Endothelial cell of umbilical vein (primary cell): Measurements from ENCODE around the gene TMEM220. TPM values are rescaled to one million over a fixed set of nuclear protein-coding genes. Genes with fewer than 3 reads are reported as not detected.

ENCODE experiments used
- BruUV-seq: library from RNA; stranded (reverse); fragments of 400-500 nt; replicated peaks from 2 replicates; lab custom pipeline; 2021; lab: Mats Ljungman, UMichigan
- CTCF ChIA-PET: fragments of 300-600, 350-600 bp; sonication (Branson Sonifier 250); formaldehyde crosslinking; loops from one replicate; lab custom pipeline; 2021; ENCODE audit warnings: antibody characterized with exemption, inconsistent platforms; lab: Charles Lee
- POLR2A ChIA-PET: fragments of 300-600, 350-600 bp; sonication (Branson Sonifier 250); formaldehyde crosslinking; loops from one replicate; lab custom pipeline; 2021; ENCODE audit warnings: antibody characterized with exemption, inconsistent platforms; lab: Charles Lee
- DNase-seq: peaks from one replicate; pipeline ENCODE4 v3.0.0-alpha.2; 2011; ENCODE audit warnings: low read depth, low spot score
- FAIRE-seq: peaks from 2 replicates; lab custom pipeline; 2011; peaks lifted over from hg19 to GRCh38; lab: Jason Lieb, UNC
- H2AFZ ChIP-seq: 2 replicates; pipeline ENCODE4 v1.6.0; 2012; ENCODE audit warnings: low read depth, low read length, control low read depth, inconsistent platforms
- H3K27ac ChIP-seq: 2 replicates; pipeline ENCODE4 v1.5.1; 2011; ENCODE audit warnings: low read depth, mild to moderate bottlenecking, control low read depth, low read length, moderate library complexity; ENCODE audit not compliant: insufficient read depth
- H3K27me3 ChIP-seq, 2 experiments: 2 replicates each; pipeline versions ENCODE4 v1.6.0 to v1.6.1; 2011; ENCODE audit warnings: low read length in 2 of 2, mixed read lengths in 1 of 2; ENCODE audit not compliant: control insufficient read depth in 2 of 2, insufficient read depth in 2 of 2
- H3K36me3 ChIP-seq, 2 experiments: 2 replicates in 1 of 2; 3 replicates in 1 of 2; pipeline ENCODE4 v1.5.1; 2011; ENCODE audit warnings: low read length in 2 of 2, mild to moderate bottlenecking in 1 of 2, moderate library complexity in 1 of 2; ENCODE audit not compliant: control insufficient read depth in 2 of 2, insufficient read depth in 2 of 2; ENCODE audit errors: extremely low read depth in 1 of 2
- H3K4me1 ChIP-seq: 3 replicates; pipeline ENCODE4 v1.5.1; 2011; ENCODE audit warnings: mild to moderate bottlenecking, low read length; ENCODE audit not compliant: control insufficient read depth, insufficient read depth; ENCODE audit errors: extremely low read depth
- H3K4me2 ChIP-seq: 2 replicates; pipeline ENCODE4 v1.6.1; 2011; ENCODE audit warnings: low read length, control low read depth, mixed read lengths; ENCODE audit not compliant: insufficient read depth
- H3K4me3 ChIP-seq, 3 experiments: fragments of 200-600 bp in 1 of 3; sonication (generic), shearing (Covaris generic) in 1 of 3; replicated peaks in 1 of 3; 2 replicates each; pipeline ENCODE4 v1.5.1; 2011 to 2016; ENCODE audit warnings: control low read depth in 3 of 3, low read length in 3 of 3, mild to moderate bottlenecking in 2 of 3, inconsistent platforms in 1 of 3, low read depth in 1 of 3, moderate library complexity in 1 of 3; ENCODE audit not compliant: insufficient read depth in 1 of 3
- H3K79me2 ChIP-seq: 2 replicates; pipeline ENCODE4 v1.6.0; 2012; ENCODE audit warnings: low read length, inconsistent platforms; ENCODE audit not compliant: control insufficient read depth, insufficient read depth
- H3K9ac ChIP-seq: replicated peaks from 2 replicates; pipeline ENCODE3; 2011; ENCODE audit warnings: low read length, control low read depth; ENCODE audit not compliant: insufficient read depth; ENCODE audit errors: extremely low read depth
- H3K9me1 ChIP-seq: replicated peaks from 3 replicates; pipeline ENCODE4 v1.6.0; 2011; ENCODE audit warnings: mild to moderate bottlenecking, low read length; ENCODE audit not compliant: control insufficient read depth, insufficient read depth; ENCODE audit errors: extremely low read depth
- H3K9me3 ChIP-seq: replicated peaks from 2 replicates; pipeline ENCODE4 v1.5.1; 2012; ENCODE audit warnings: low read length, inconsistent platforms; ENCODE audit not compliant: control insufficient read depth, insufficient read depth
- H4K20me1 ChIP-seq: replicated peaks from 2 replicates; pipeline ENCODE3; 2011; ENCODE audit warnings: mild to moderate bottlenecking, low read length; ENCODE audit not compliant: control insufficient read depth, insufficient read depth; ENCODE audit errors: extremely low read depth
- EZH2 ChIP-seq: IDR thresholded peaks from 2 replicates; pipeline ENCODE4 v1.6.1; 2012; ENCODE audit warnings: borderline replicate concordance, low read depth, mild to moderate bottlenecking, moderate library complexity, low read length, inconsistent platforms; ENCODE audit not compliant: severe bottlenecking
- FOS ChIP-seq: IDR thresholded peaks from 2 replicates; pipeline ENCODE4 v1.6.1; 2011; ENCODE audit warnings: mild to moderate bottlenecking, low read length, moderate library complexity, borderline replicate concordance; ENCODE audit not compliant: insufficient read depth
- GATA2 ChIP-seq: IDR thresholded peaks from 2 replicates; pipeline ENCODE4 v1.7.0; 2011; ENCODE audit warnings: low read depth, mild to moderate bottlenecking, moderate library complexity, mixed read lengths, low read length; ENCODE audit not compliant: insufficient read length, insufficient read depth
- JUN ChIP-seq: IDR thresholded peaks from 2 replicates; pipeline ENCODE4 v1.6.1; 2011; ENCODE audit warnings: borderline replicate concordance, low read depth; ENCODE audit not compliant: insufficient read length, insufficient read depth
- MYC ChIP-seq: IDR thresholded peaks from one replicate; pipeline ENCODE4 v1.6.1; 2011; ENCODE audit warnings: mild to moderate bottlenecking, low read depth, low read length
- POLR2A ChIP-seq: IDR thresholded peaks from 2 replicates; pipeline ENCODE4 v1.6.1; 2012; ENCODE audit warnings: low read depth, mild to moderate bottlenecking, control low read depth, low read length
- POLR2AphosphoS5 ChIP-seq: IDR thresholded peaks from 2 replicates; pipeline ENCODE4 v1.6.1; 2012; ENCODE audit warnings: low read depth, mild to moderate bottlenecking, control low read depth, low read length, moderate library complexity; ENCODE audit not compliant: insufficient read depth
- dilution Hi-C: fragments of 300-500 bp; cut with MboI; formaldehyde crosslinking; loops from one replicate; pipeline ENCODE4 v1.15.0; 2019; ENCODE audit warnings: low sequenced_read_pairs; ENCODE audit not compliant: extremely low pct_ligation_motif_present
- intact Hi-C: fragments of 100-400 bp; cut with micrococcal nuclease; formaldehyde crosslinking; loops from one replicate; pipeline ENCODE4 v1.10.0; 2022
- polyA plus RNA-seq, 4 experiments: library from polyadenylated mRNA; depleted of rRNA in 3 of 4; stranded (reverse) in 3 of 4; unstranded in 1 of 4; fragments of >200 nt; gene quantifications; 2 replicates each; pipeline versions ENCODE4 v1.2.1 to v1.2.3, GENCODE V29; 2011 to 2012; ENCODE audit warnings: missing spikeins in 1 of 4
- total RNA-seq: library from RNA; stranded (reverse); gene quantifications from 2 replicates; pipeline ENCODE4 v1.2.3, GENCODE V29; 2021
- TF ChIP-seq, protein P1 (sequence below), 2 donors: IDR thresholded peaks; 1 replicate in 1 of 2; 2 replicates in 1 of 2; pipeline ENCODE4 v1.5.1; 2011; ENCODE audit warnings: low read length in 2 of 2, mild to moderate bottlenecking in 2 of 2, moderate library complexity in 2 of 2, control low read depth in 1 of 2, inconsistent platforms in 1 of 2, low read depth in 1 of 2; ENCODE audit not compliant: insufficient read depth in 1 of 2; ENCODE audit errors: extremely low read depth in 1 of 2
- TF ChIP-seq, protein P2 (sequence below): IDR thresholded peaks from 2 replicates; pipeline ENCODE4 v1.6.1; 2011; ENCODE audit not compliant: insufficient read depth, insufficient read length

TMEM220 gene
- total and polyA plus RNA-seq, 2 donors (not counting 3 experiments of a cell fraction or from before 2014, with no cell fraction given): 3.6 to 11.2 TPM

DNA sequence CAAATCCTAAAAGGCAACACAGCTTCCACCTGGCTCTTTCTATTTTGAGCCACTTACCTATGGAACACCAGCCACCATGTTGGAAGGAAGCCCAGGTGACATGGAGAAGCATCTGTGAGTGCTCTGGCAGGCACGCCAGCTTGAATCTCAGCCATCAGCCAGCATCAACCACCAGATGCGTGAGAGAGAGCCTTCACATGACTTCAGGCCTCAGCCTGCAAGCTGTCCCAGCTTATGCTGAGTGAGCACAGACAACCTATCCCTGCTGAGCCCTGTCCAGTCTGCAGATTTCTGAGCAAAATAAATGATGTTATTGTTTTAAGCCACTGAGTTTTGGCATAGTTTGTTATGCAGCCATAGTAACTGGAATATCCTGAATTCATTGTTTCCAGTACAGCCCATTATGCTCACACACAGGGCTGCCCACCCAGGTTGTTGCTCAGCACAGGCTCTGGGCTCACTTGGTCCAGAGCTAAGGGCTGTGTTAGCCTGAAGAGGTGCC, 39.0 kb upstream of the TMEM220 start:
- Histone ChIP-seq H3K9ac (no peak overlapping the region), H3K4me3 (no peak overlapping the region), H3K4me1 (no peaks in the 10 kb centered on the region), H4K20me1 (no peaks in the 10 kb centered on the region), H3K4me2 (no peak overlapping the region), H3K79me2 (no peaks in the 10 kb centered on the region), H3K9me1 (no peaks in the 10 kb centered on the region), H2AFZ (no peak overlapping the region), H3K36me3 (no peaks in the 10 kb centered on the region), H3K27me3 (no peaks in the 10 kb centered on the region), H3K27ac (no peak overlapping the region), H3K9me3 (no peaks in the 10 kb centered on the region)
- ChIA-PET POLR2A (no interaction called here), CTCF (no interaction called here)
- FAIRE-seq: no peak
- no peak for TF ChIP-seq GATA2
- no peak for TF ChIP-seq EZH2
- TF ChIP-seq MYC: no peak
- no peak for TF ChIP-seq JUN
- no peak for TF ChIP-seq POLR2A
- TF ChIP-seq POLR2AphosphoS5: no peak
- TF ChIP-seq FOS: no peak
- no peak for DNase-seq
- dilution Hi-C loops (no loop called here), intact Hi-C loops (no loop called here)
- BruUV-seq: no TSS peak

DNA sequence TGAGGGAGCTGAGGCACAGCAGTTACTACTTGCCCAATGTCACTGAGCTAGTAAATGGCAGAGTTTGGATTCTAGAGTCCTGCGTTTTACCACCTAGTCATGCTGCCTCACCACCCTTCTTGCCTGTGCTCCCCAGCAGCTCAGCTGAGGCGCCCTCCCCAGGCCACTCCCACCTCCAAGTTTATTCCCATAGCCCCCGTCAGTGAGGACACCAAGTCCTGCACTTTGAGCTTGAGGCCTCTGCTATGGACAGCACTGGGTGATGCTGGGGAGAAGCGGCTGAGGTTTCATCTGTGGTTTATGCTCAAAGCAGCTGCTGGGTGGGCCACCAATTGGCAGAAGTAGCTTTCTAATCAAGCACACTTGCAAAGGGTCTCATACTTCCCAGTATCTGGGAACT, 37.4 kb upstream of the TMEM220 start:
- Histone ChIP-seq H2AFZ (no peak overlapping the region), H3K36me3 (no peaks in the 10 kb centered on the region), H3K27ac (no peak overlapping the region), H3K4me1 (no peaks in the 10 kb centered on the region), H3K9ac (no peak overlapping the region), H3K4me3 (no peak overlapping the region), H4K20me1 (no peaks in the 10 kb centered on the region), H3K4me2 (no peak overlapping the region), H3K9me3 (no peaks in the 10 kb centered on the region), H3K27me3 (no peaks in the 10 kb centered on the region), H3K79me2 (no peaks in the 10 kb centered on the region), H3K9me1 (no peaks in the 10 kb centered on the region)
- no TSS peak for BruUV-seq
- POLR2A ChIA-PET: no interaction called here
- CTCF ChIA-PET: interaction anchor here (0.6 kb wide), 1 partner anchor 1953 kb away, joined by 3 read pairs; no protein-coding TSS in a partner anchor
- dilution Hi-C loops (no loop called here), intact Hi-C loops (no loop called here)
- FAIRE-seq: no peak
- TF ChIP-seq, protein P1, sequence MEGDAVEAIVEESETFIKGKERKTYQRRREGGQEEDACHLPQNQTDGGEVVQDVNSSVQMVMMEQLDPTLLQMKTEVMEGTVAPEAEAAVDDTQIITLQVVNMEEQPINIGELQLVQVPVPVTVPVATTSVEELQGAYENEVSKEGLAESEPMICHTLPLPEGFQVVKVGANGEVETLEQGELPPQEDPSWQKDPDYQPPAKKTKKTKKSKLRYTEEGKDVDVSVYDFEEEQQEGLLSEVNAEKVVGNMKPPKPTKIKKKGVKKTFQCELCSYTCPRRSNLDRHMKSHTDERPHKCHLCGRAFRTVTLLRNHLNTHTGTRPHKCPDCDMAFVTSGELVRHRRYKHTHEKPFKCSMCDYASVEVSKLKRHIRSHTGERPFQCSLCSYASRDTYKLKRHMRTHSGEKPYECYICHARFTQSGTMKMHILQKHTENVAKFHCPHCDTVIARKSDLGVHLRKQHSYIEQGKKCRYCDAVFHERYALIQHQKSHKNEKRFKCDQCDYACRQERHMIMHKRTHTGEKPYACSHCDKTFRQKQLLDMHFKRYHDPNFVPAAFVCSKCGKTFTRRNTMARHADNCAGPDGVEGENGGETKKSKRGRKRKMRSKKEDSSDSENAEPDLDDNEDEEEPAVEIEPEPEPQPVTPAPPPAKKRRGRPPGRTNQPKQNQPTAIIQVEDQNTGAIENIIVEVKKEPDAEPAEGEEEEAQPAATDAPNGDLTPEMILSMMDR (IDR thresholded peaks at IDR 0.05; ENCODE audit: extremely low read depth in 1 of 2, insufficient read depth in 1 of 2, low read depth in 1 of 2, low read length in 2 of 2): no peak
- TF ChIP-seq POLR2A: no peak
- TF ChIP-seq MYC: no peak
- TF ChIP-seq, protein P2, sequence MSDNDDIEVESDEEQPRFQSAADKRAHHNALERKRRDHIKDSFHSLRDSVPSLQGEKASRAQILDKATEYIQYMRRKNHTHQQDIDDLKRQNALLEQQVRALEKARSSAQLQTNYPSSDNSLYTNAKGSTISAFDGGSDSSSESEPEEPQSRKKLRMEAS: no peak
- TF ChIP-seq GATA2: no peak
- TF ChIP-seq JUN: no peak
- TF ChIP-seq FOS: no peak
- no peak for TF ChIP-seq EZH2
- DNase-seq: no peak
